Activated naive CD8-positive, alpha-beta T cell treated with anti-CD3 and anti-CD28 coated beads, Interleukin-2, amount 50 U/mL, for 24 hours (primary cell): ENCODE results near the gene CDKN2AIPNL.
"Not testable (repeated sequence)": the region's sequence is repeated elsewhere in the genome, so short reads cannot be mapped to it uniquely, and the experiment has no call there.

Experiments used
- ATAC-seq: fragments of 150-1000 bp; cut with Tn5 transposase; one replicate; pipeline ENCODE4 v1.10.0; 2021
- DNase-seq: peaks from one replicate; pipeline ENCODE4 v3.0.0; 2021
- H3K27ac Mint-ChIP-seq: one replicate; pipeline ENCODE4 v1.8.0; 2021; ENCODE audit warnings: mild to moderate bottlenecking, mixed read lengths
- H3K27me3 Mint-ChIP-seq: one replicate; pipeline ENCODE4 v1.8.0; 2021; ENCODE audit warnings: mixed read lengths
- H3K36me3 Mint-ChIP-seq: one replicate; pipeline ENCODE4 v1.8.0; 2021; ENCODE audit warnings: low read depth, mixed read lengths
- H3K4me1 Mint-ChIP-seq: one replicate; pipeline ENCODE4 v1.8.0; 2021; ENCODE audit warnings: mixed read lengths
- H3K4me3 Mint-ChIP-seq: one replicate; pipeline ENCODE4 v1.8.0; 2021; ENCODE audit warnings: mild to moderate bottlenecking, moderate library complexity, mixed read lengths
- H3K9me3 Mint-ChIP-seq: one replicate; pipeline ENCODE4 v1.8.0; 2021; ENCODE audit warnings: mixed read lengths

Gene CDKN2AIPNL

DNA sequence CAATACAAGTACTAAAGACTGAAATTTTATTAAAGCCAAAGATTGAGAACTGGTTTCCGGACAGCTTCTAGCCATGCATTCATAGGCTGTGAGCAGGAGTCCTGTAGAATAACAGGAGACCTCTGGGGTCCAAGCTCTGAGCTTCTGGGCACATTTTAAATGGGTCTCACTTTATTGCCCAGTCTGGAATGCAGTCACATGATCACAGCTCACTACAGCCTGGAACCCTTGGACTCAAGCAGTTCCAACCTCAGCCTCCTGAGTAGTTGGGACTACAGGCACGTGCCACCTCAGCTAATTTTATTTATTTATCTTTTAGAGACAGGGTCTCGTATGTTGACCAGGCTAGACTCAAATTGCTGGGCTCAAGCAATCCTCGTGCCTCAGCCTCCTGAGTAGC is 15.4 kb downstream of the CDKN2AIPNL start:
- Mint-ChIP-seq H3K36me3 (peaks cover 45% of the 10 kb centered on the region), H3K27ac (no peak overlapping the region), H3K9me3 (no peaks in the 10 kb centered on the region), H3K4me3 (no peak overlapping the region), H3K27me3 (no peaks in the 10 kb centered on the region), H3K4me1 (peaks cover 2% of the 10 kb centered on the region)
- DNase-seq (no peak), ATAC-seq (no peak)

DNA sequence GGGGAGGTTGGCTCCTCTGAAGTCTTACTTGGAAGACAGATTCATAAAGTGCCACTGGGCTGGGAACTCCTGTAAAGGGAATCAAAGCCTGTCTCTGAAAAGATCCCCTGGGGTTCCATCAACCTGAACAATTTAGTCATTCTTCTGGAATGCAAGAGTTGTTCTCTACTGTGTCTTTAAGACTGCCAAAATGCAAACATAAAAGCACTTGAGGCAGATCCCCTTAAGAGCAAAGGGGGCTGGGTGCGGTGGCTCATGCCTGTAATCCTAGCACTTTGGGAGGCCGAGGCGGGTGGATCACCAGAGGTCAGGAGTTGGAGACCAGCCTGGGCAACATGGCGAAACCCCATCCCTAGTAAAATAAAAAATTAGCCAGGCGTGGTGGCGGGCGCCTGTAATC is 16.7 kb downstream of the CDKN2AIPNL start:
- H3K27ac Mint-ChIP-seq = no peak overlapping the region
- no peak overlapping the region for H3K4me3 Mint-ChIP-seq
- ATAC-seq (no peak), DNase-seq (no peak)
- peaks cover 2% of the 10 kb centered on the region for H3K4me1 Mint-ChIP-seq
- no peaks in the 10 kb centered on the region for H3K27me3 Mint-ChIP-seq
- H3K9me3 Mint-ChIP-seq = no peaks in the 10 kb centered on the region
- H3K36me3 Mint-ChIP-seq = peaks cover 51% of the 10 kb centered on the region

- H3K9me3 Mint-ChIP-seq = no peaks in the 10 kb centered on the region
- no peak overlapping the region for H3K27ac Mint-ChIP-seq
- ATAC-seq (no peak), DNase-seq (no peak)
- peaks cover 2% of the 10 kb centered on the region for H3K4me1 Mint-ChIP-seq
- peaks cover 53% of the 10 kb centered on the region for H3K36me3 Mint-ChIP-seq
- H3K4me3 Mint-ChIP-seq = no peak overlapping the region
- no peaks in the 10 kb centered on the region for H3K27me3 Mint-ChIP-seq
Observed at GRCh38 chr5:134392301-134392700, 19.4 kb downstream of the CDKN2AIPNL start.

- Mint-ChIP-seq H3K27me3 (no peaks in the 10 kb centered on the region), H3K36me3 (peaks cover 60% of the 10 kb centered on the region), H3K4me1 (peaks cover 19% of the 10 kb centered on the region), H3K4me3 (no peak overlapping the region), H3K9me3 (no peaks in the 10 kb centered on the region), H3K27ac (no peak overlapping the region)
- DNase-seq = no peak
- ATAC-seq = no peak
Observed at GRCh38 chr5:134387443-134387842, 24.2 kb downstream of the CDKN2AIPNL start.

GRCh38 chr5:134383980-134384697 is 27.5 kb downstream of the CDKN2AIPNL start:
- Mint-ChIP-seq H3K27ac (peak overlapping the region; percentile 80), H3K27me3 (no peaks in the 10 kb centered on the region), H3K4me3 (peak overlapping the region; percentile 27), H3K36me3 (peaks cover 53% of the 10 kb centered on the region), H3K4me1 (peaks cover 28% of the 10 kb centered on the region), H3K9me3 (no peaks in the 10 kb centered on the region)
- DNase-seq (no peak), ATAC-seq (no peak)

- H3K9me3 Mint-ChIP-seq, H3K4me3 Mint-ChIP-seq, H3K27ac Mint-ChIP-seq, ATAC-seq, H3K27me3 Mint-ChIP-seq, DNase-seq: not testable (repeated sequence)
- Mint-ChIP-seq H3K4me1 (peaks cover 33% of the 10 kb centered on the region), H3K36me3 (peaks cover 40% of the 10 kb centered on the region)
Observed at GRCh38 chr5:134382204-134382603, 29.5 kb downstream of the CDKN2AIPNL start.

DNA sequence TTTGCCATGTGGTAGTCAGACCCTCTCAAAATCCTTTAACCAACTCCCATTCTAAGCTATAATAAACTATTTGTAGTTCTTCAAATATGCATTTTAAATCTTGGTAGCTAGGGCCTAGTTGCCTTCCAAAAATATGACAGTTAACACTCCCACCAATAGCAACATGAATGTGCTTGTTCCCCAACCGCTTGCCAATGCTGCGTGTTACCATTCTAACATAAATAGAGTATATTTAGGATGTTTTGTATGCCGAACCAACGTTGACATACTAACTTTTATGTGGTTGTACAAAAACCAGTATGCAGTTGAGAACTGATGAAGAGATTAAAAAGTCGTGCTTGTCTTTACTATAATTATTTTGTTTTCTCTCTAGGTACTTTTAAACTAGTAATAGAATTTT is 31.3 kb downstream of the CDKN2AIPNL start:
- H3K4me3 Mint-ChIP-seq = no peak overlapping the region
- ATAC-seq (no peak), DNase-seq (no peak)
- no peak overlapping the region for H3K27ac Mint-ChIP-seq
- H3K4me1 Mint-ChIP-seq = peaks cover 37% of the 10 kb centered on the region
- no peaks in the 10 kb centered on the region for H3K9me3 Mint-ChIP-seq
- H3K27me3 Mint-ChIP-seq = no peaks in the 10 kb centered on the region
- H3K36me3 Mint-ChIP-seq = peaks cover 33% of the 10 kb centered on the region

- Mint-ChIP-seq H3K4me3 (no peak overlapping the region), H3K27me3 (peaks cover 4% of the 10 kb centered on the region), H3K27ac (no peak overlapping the region), H3K36me3 (peaks cover 16% of the 10 kb centered on the region), H3K9me3 (peaks cover 3% of the 10 kb centered on the region), H3K4me1 (peaks cover 47% of the 10 kb centered on the region)
- ATAC-seq (no peak), DNase-seq (no peak)
Observed at GRCh38 chr5:134374232-134374631, 37.4 kb downstream of the CDKN2AIPNL start.

DNA sequence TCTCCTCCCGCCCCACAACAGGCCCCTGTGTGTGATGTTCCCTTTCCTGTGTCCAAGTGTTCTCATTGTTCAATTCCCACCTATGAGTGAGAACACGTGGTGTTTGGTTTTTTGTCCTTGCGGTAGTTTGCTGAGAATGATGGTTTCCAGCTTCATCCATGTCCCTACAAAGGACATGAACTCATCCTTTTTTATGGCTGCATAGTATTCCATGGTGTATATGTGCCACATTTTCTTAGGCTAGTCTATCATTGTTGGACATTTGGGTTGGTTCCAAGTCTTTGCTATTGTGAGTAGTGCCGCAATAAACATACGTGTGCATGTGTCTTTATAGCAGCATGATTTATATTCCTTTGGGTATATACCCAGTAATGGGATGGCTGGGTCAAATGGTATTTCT is 38.0 kb downstream of the CDKN2AIPNL start:
- H3K27me3 Mint-ChIP-seq, DNase-seq, H3K27ac Mint-ChIP-seq, ATAC-seq, H3K9me3 Mint-ChIP-seq: not testable (repeated sequence)
- peaks cover 44% of the 10 kb centered on the region for H3K4me1 Mint-ChIP-seq
- H3K4me3 Mint-ChIP-seq = peak overlapping the region; percentile 59
- H3K36me3 Mint-ChIP-seq = peaks cover 16% of the 10 kb centered on the region

- peak overlapping the region; percentile 99 for H3K27ac Mint-ChIP-seq
- peaks cover 20% of the 10 kb centered on the region for H3K36me3 Mint-ChIP-seq
- H3K4me3 Mint-ChIP-seq = peak overlapping the region; percentile 95
- H3K4me1 Mint-ChIP-seq = peaks cover 50% of the 10 kb centered on the region
- H3K27me3 Mint-ChIP-seq = peaks cover 5% of the 10 kb centered on the region
- H3K9me3 Mint-ChIP-seq = peaks cover 7% of the 10 kb centered on the region
- ATAC-seq (no peak), DNase-seq (peak; percentile 49)
Observed at GRCh38 chr5:134371834-134372340, 39.8 kb downstream of the CDKN2AIPNL start.

DNA sequence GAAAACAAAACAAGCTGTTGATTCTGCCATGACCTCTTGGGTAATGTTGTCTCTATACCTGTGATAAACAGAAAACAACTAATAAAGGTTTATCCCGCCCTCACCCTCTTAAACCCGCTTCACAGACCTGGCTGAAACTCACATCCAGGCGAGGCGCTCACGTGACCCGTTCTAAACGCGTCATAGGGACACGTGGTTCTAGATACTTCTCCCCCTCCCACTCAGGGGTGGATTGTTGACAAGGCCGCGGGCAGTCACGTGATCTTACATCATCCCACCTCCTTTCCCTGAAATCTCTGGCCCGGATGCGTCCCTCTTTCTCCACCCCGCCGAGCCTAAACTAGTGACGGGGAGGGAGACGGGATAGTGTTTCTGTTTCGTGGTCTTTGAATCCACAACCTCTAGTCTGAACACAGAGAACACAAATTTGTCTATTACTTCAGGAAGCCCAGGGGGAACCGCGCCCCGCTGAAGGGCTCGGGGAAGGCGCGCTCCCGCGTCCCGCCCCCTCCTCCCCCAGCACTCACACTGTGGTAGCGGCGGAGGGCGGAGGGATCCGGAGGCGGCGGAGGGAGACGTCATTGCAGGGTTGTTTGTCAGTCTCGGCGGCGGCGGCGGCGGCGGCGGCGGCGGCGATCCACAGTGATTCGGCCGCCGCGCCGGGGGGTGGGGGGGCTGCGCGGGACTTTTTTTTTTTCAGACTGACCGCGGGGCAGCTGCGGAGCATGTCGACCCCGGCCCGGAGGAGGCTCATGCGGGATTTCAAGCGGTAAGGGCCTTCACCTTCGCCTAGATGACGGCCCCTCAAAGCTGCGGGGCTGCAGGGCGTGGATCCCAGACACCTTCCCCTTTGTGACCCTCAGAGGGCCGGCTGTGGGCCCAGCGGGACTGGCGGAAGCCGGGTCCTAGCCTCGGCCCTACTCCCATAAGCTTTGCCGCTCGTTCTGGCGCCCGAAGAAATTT is 40.5 kb downstream of the CDKN2AIPNL start, which contains the start of gene UBE2B:
Gene UBE2B, plus strand, starts transcription at position 699 of the 963 bp plus-strand sequence. Its CDS starts 27 bp downstream, at position 726.
- DNase-seq (peak; percentile 95), ATAC-seq (peak; percentile 71)
- H3K27ac Mint-ChIP-seq = peak within 1 kb of the TSS; percentile 99
- peaks cover 19% of the 10 kb centered on the region for H3K36me3 Mint-ChIP-seq
- peaks cover 8% of the 10 kb centered on the region for H3K9me3 Mint-ChIP-seq
- peaks cover 56% of the 10 kb centered on the region for H3K4me1 Mint-ChIP-seq
- peaks cover 5% of the 10 kb centered on the region for H3K27me3 Mint-ChIP-seq
- H3K4me3 Mint-ChIP-seq = peak within 1 kb of the TSS; percentile 95

- H3K9me3 Mint-ChIP-seq = peaks cover 8% of the 10 kb centered on the region
- peaks cover 5% of the 10 kb centered on the region for H3K27me3 Mint-ChIP-seq
- H3K27ac Mint-ChIP-seq = peak overlapping the region; percentile 99
- peaks cover 17% of the 10 kb centered on the region for H3K36me3 Mint-ChIP-seq
- H3K4me3 Mint-ChIP-seq = peak overlapping the region; percentile 95
- ATAC-seq (peak; percentile 6), DNase-seq (no peak)
- H3K4me1 Mint-ChIP-seq = peaks cover 55% of the 10 kb centered on the region
Observed at GRCh38 chr5:134370311-134370870, 41.3 kb downstream of the CDKN2AIPNL start.

GRCh38 chr5:134365604-134366003 is 46.1 kb downstream of the CDKN2AIPNL start:
- peaks cover 8% of the 10 kb centered on the region for H3K36me3 Mint-ChIP-seq
- peaks cover 30% of the 10 kb centered on the region for H3K4me1 Mint-ChIP-seq
- no peak overlapping the region for H3K27ac Mint-ChIP-seq
- H3K4me3 Mint-ChIP-seq = peak overlapping the region; percentile 13
- ATAC-seq = no peak
- peaks cover 4% of the 10 kb centered on the region for H3K9me3 Mint-ChIP-seq
- no peak for DNase-seq
- H3K27me3 Mint-ChIP-seq = peaks cover 2% of the 10 kb centered on the region

DNA sequence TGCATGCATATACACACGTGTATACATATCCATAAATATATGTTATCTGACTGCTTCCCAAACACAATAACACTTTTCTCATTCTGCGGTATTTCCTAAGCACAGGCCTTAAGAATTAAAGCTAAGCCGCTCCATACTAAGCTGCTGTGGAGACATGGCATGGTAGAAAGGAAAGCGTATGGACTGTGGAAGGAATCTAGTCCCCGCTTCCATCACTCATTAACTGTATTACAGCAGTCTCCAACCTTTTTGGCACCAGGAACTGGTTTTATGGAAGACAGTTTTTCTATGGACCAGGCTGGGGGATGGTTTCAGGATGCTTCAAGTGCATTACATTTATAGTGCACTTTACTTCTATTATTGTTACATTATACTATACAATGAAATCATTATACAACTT is 56.0 kb downstream of the CDKN2AIPNL start:
- no peaks in the 10 kb centered on the region for H3K27me3 Mint-ChIP-seq
- no peak for DNase-seq
- H3K9me3 Mint-ChIP-seq = no peaks in the 10 kb centered on the region
- no peaks in the 10 kb centered on the region for H3K4me1 Mint-ChIP-seq
- ATAC-seq = no peak
- no peak overlapping the region for H3K4me3 Mint-ChIP-seq
- no peaks in the 10 kb centered on the region for H3K36me3 Mint-ChIP-seq
- no peak overlapping the region for H3K27ac Mint-ChIP-seq
